CD4-positive, alpha-beta T cell treated with Interleukin-12 subunit alpha and Interleukin-12 subunit beta, for 1 hour (primary cell): ENCODE results near the gene RAP1B.

ENCODE experiments used
- DNase-seq: peaks from one replicate; pipeline ENCODE4 v3.0.0-alpha.2; 2020

RAP1B gene

GRCh38 chr12:68610370-68611093 is at the start of gene RAP1B:
Gene RAP1B (plus strand): TSS chr12:68610899. CDS start chr12:68648725, 37,826 bp downstream.
- DNase-seq, result peak; percentile 92

- DNase-seq, result no peak
Observed at GRCh38 chr12:68561830-68562229, 48.9 kb upstream of the RAP1B start.

- DNase-seq, result no peak
Observed at GRCh38 chr12:68564166-68564565, 46.5 kb upstream of the RAP1B start.

- DNase-seq, result peak; percentile 23
Observed at GRCh38 chr12:68565391-68565903, 45.3 kb upstream of the RAP1B start.

GRCh38 chr12:68568922-68569569 is 41.7 kb upstream of the RAP1B start:
- no peak for DNase-seq

GRCh38 chr12:68572661-68573060 is 38.0 kb upstream of the RAP1B start:
- DNase-seq, result no peak

GRCh38 chr12:68573406-68573805 is 37.3 kb upstream of the RAP1B start:
- DNase-seq, result no peak

- DNase-seq, result no peak
Observed at GRCh38 chr12:68577949-68578348, 32.8 kb upstream of the RAP1B start.

- no peak for DNase-seq
Observed at GRCh38 chr12:68578765-68579164, 31.9 kb upstream of the RAP1B start.

- DNase-seq, result no peak
Observed at GRCh38 chr12:68579254-68579653, 31.4 kb upstream of the RAP1B start.

- no peak for DNase-seq
Observed at GRCh38 chr12:68580911-68581310, 29.8 kb upstream of the RAP1B start.

- no peak for DNase-seq
Observed at GRCh38 chr12:68581926-68582325, 28.8 kb upstream of the RAP1B start.

- no peak for DNase-seq
Observed at GRCh38 chr12:68585966-68586365, 24.7 kb upstream of the RAP1B start.

GRCh38 chr12:68587448-68587873 is 23.2 kb upstream of the RAP1B start:
- DNase-seq, result peak; percentile 45

GRCh38 chr12:68589194-68589593 is 21.5 kb upstream of the RAP1B start:
- DNase-seq, result no peak

- peak; percentile 64 for DNase-seq
Observed at GRCh38 chr12:68591734-68592418, 18.8 kb upstream of the RAP1B start.

- DNase-seq, result no peak
Observed at GRCh38 chr12:68595241-68595640, 15.5 kb upstream of the RAP1B start.

GRCh38 chr12:68601767-68602166 is 8.9 kb upstream of the RAP1B start:
- no peak for DNase-seq

- no peak for DNase-seq
Observed at GRCh38 chr12:68602720-68603119, 8.0 kb upstream of the RAP1B start.

GRCh38 chr12:68608191-68608590 is 2.5 kb upstream of the RAP1B start:
- no peak for DNase-seq

- DNase-seq, result peak; percentile 39
Observed at GRCh38 chr12:68609998-68610369, 715 bp upstream of the RAP1B start.

- DNase-seq, result peak; percentile 55
Observed at GRCh38 chr12:68611094-68611805, 551 bp downstream of the RAP1B start.

GRCh38 chr12:68611806-68612160 is 1.1 kb downstream of the RAP1B start:
- no peak for DNase-seq
